ENCODE measurements around the gene ACE. TPM values are rescaled to one million over a fixed set of nuclear protein-coding genes. Genes with fewer than 3 reads are reported as not detected.

ACE gene
- total RNA-seq, 1 experiment from 2014 or later = 4.5 TPM

DNA sequence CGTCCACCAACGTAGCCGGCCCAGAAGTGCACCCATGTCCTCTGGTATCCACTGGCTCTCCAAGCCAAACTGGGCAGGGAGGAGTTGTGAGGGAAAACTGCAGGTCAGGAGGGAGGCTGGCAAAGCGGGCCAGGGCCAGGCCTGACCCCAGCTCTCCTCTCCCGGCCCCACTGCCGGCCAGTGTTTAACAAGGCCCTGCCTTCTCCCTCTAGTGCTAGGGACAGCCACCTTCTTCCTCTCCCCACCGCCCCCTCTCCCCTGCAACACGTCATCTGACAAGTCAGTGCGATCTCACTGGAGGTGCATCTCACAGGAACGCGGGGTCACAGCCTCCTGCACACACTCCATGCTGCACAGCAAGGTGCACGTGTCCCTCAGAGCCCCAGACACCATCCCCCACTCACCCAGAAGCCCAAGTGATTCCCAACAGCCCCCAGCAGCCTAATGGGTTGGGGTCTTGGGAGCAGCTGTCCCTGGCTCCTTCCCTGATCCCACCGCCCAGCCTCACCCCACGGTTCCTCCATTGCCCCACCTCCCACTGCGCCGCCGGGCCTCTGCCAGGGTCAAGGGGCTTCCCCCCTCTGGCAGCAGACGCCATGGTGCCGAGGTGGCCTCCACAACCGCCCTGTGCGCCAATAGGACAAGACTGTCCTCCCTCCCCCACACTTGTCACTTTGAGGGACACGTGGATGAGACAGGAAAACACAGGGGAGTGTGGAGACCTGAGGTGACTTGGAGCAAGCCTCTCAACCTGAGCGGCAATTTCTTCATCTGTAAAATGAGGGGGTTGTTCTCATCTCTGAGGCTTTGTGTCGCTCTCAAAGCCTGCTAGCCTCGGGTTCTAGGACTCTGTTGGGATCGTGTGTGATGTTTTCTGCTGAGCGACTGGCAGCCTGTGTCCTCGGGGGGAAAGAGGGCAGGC is 1.1 kb upstream of the ACE start:
- DNase-seq (ENCODE audit: low read depth, low spot score) = no peak
- H3K27ac ChIP-seq (ENCODE audit: low read length) = no peak overlapping the region
- TF ChIP-seq SIN3A (IDR thresholded peaks at IDR 0.05; ENCODE audit: borderline replicate concordance, insufficient read depth, low read depth, low read length) (no peak), POLR2AphosphoS5 (IDR thresholded peaks at IDR 0.05; ENCODE audit: low read depth, low read length) (no peak), TCF7L2 (IDR thresholded peaks at IDR 0.05; ENCODE audit: low read depth, low read length) (no peak)
- TF ChIP-seq, protein P1, sequence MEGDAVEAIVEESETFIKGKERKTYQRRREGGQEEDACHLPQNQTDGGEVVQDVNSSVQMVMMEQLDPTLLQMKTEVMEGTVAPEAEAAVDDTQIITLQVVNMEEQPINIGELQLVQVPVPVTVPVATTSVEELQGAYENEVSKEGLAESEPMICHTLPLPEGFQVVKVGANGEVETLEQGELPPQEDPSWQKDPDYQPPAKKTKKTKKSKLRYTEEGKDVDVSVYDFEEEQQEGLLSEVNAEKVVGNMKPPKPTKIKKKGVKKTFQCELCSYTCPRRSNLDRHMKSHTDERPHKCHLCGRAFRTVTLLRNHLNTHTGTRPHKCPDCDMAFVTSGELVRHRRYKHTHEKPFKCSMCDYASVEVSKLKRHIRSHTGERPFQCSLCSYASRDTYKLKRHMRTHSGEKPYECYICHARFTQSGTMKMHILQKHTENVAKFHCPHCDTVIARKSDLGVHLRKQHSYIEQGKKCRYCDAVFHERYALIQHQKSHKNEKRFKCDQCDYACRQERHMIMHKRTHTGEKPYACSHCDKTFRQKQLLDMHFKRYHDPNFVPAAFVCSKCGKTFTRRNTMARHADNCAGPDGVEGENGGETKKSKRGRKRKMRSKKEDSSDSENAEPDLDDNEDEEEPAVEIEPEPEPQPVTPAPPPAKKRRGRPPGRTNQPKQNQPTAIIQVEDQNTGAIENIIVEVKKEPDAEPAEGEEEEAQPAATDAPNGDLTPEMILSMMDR (IDR thresholded peaks at IDR 0.05) = no peak
- TF ChIP-seq, protein P2, sequence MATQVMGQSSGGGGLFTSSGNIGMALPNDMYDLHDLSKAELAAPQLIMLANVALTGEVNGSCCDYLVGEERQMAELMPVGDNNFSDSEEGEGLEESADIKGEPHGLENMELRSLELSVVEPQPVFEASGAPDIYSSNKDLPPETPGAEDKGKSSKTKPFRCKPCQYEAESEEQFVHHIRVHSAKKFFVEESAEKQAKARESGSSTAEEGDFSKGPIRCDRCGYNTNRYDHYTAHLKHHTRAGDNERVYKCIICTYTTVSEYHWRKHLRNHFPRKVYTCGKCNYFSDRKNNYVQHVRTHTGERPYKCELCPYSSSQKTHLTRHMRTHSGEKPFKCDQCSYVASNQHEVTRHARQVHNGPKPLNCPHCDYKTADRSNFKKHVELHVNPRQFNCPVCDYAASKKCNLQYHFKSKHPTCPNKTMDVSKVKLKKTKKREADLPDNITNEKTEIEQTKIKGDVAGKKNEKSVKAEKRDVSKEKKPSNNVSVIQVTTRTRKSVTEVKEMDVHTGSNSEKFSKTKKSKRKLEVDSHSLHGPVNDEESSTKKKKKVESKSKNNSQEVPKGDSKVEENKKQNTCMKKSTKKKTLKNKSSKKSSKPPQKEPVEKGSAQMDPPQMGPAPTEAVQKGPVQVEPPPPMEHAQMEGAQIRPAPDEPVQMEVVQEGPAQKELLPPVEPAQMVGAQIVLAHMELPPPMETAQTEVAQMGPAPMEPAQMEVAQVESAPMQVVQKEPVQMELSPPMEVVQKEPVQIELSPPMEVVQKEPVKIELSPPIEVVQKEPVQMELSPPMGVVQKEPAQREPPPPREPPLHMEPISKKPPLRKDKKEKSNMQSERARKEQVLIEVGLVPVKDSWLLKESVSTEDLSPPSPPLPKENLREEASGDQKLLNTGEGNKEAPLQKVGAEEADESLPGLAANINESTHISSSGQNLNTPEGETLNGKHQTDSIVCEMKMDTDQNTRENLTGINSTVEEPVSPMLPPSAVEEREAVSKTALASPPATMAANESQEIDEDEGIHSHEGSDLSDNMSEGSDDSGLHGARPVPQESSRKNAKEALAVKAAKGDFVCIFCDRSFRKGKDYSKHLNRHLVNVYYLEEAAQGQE (IDR thresholded peaks at IDR 0.05; ENCODE audit: insufficient read depth in 1 of 2, low read depth in 2 of 2, low read length in 1 of 2) = no peak
- H3K9me3 ChIP-seq (ENCODE audit: control insufficient read depth, insufficient read depth, low read depth, low read length) = no peaks in the 10 kb centered on the region
- no peak for ATAC-seq
- intact Hi-C loops (cut with micrococcal nuclease; ENCODE audit: unreplicated experiment) (loop anchor here (5.0 kb wide), 1 partner anchor 48 kb away; no protein-coding TSS in a partner anchor), in situ Hi-C loops (cut with HindIII; ENCODE audit: low pct_unique_long_range_greater_than_20kb, low sequenced_read_pairs) (no loop called here)
- no peak overlapping the region for H3K4me3 ChIP-seq (ENCODE audit: low read depth in 2 of 2, low read length in 2 of 2)
- no TSS peak for BruUV-seq (replicated peaks)
- ChIA-PET POLR2A (no interaction called here), CTCF (no interaction called here)
- H3K27me3 ChIP-seq (ENCODE audit: control insufficient read depth, insufficient read depth, low read length) = no peaks in the 10 kb centered on the region
- H3K36me3 ChIP-seq (ENCODE audit: control insufficient read depth, insufficient read depth, low read length) = no peaks in the 10 kb centered on the region
- peaks cover 16% of the 10 kb centered on the region for H3K4me1 ChIP-seq (ENCODE audit: control insufficient read depth, insufficient read depth, low read length)

DNA sequence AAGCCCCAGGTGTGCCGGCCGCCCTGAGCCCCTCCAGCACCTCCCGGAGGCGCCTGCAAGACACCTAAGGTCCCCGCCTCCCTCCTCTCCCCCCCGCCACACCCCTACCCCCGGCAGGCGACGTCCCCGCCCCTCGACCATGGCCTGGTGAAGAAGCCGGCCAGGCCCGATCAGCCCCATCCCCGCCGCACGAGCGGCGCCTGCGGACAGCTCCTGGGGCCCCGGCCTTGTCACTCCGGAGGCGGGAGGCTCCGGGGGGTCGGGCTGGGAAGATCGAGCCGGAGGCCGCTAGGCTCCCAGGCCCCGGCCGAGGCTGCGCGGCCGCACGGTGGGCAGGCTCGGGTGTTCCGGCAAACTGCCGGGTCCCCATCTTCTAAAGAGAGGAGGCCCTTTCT is 405 bp upstream of the ACE start:
- no peak for DNase-seq (ENCODE audit: low read depth, low spot score)
- POLR2A ChIA-PET = no interaction called here
- CTCF ChIA-PET = interaction anchor here (0.7 kb wide), 1 partner anchor 39 kb away, joined by 3 read pairs; no protein-coding TSS in a partner anchor
- H3K4me3 ChIP-seq (ENCODE audit: low read depth in 2 of 2, low read length in 2 of 2) = peak overlapping the region; percentile 47 to 48
- intact Hi-C loops (cut with micrococcal nuclease; ENCODE audit: unreplicated experiment) (loop anchor here (5.0 kb wide), 1 partner anchor 49 kb away; no protein-coding TSS in a partner anchor), in situ Hi-C loops (cut with HindIII; ENCODE audit: low pct_unique_long_range_greater_than_20kb, low sequenced_read_pairs) (no loop called here)
- H3K27me3 ChIP-seq (ENCODE audit: control insufficient read depth, insufficient read depth, low read length) = no peaks in the 10 kb centered on the region
- peak; percentile 28 for ATAC-seq
- H3K36me3 ChIP-seq (ENCODE audit: control insufficient read depth, insufficient read depth, low read length) = no peaks in the 10 kb centered on the region
- no TSS peak for BruUV-seq (replicated peaks)
- no peaks in the 10 kb centered on the region for H3K9me3 ChIP-seq (ENCODE audit: control insufficient read depth, insufficient read depth, low read depth, low read length)
- H3K27ac ChIP-seq (ENCODE audit: low read length) = no peak overlapping the region
- TF ChIP-seq TCF7L2 (IDR thresholded peaks at IDR 0.05; ENCODE audit: low read depth, low read length) (no peak), POLR2AphosphoS5 (IDR thresholded peaks at IDR 0.05; ENCODE audit: low read depth, low read length) (no peak), SIN3A (IDR thresholded peaks at IDR 0.05; ENCODE audit: borderline replicate concordance, insufficient read depth, low read depth, low read length) (no peak)
- TF ChIP-seq, protein P2 (IDR thresholded peaks at IDR 0.05; ENCODE audit: insufficient read depth in 1 of 2, low read depth in 2 of 2, low read length in 1 of 2) = no peak
- TF ChIP-seq, protein P1 (IDR thresholded peaks at IDR 0.05) = no peak
- peaks cover 16% of the 10 kb centered on the region for H3K4me1 ChIP-seq (ENCODE audit: control insufficient read depth, insufficient read depth, low read length)
